K562 (cell line): Measurements from ENCODE around the gene CISTR. TPM values are rescaled to one million over a fixed set of nuclear protein-coding genes. Genes with fewer than 3 reads are reported as not detected.

Experiments used
- ATAC-seq: fragments of 200-7000 bp; cut with Tn5 transposase; 3 replicates; pipeline ENCODE4 v1.9.1; 2020; ENCODE audit warnings: moderate library complexity
- Bru-seq: library from RNA; stranded (reverse); fragments of 400-500 nt; gene quantifications from one replicate; lab custom pipeline; 2021; lab: Mats Ljungman, UMichigan
- BruChase-seq, 2 experiments: library from RNA; stranded (reverse); fragments of 400-500 nt; gene quantifications; one replicate each; lab custom pipeline; 2021; lab: Mats Ljungman, UMichigan
- BruUV-seq: library from RNA; stranded (reverse); fragments of 400-500 nt; replicated peaks from 2 replicates; lab custom pipeline; 2021; lab: Mats Ljungman, UMichigan
- CTCF ChIA-PET: fragments of 300-600 bp; formaldehyde crosslinking; extraction: SDS; loops from one replicate; lab custom pipeline; 2021; ENCODE audit warnings: low intra/inter-chr PET ratio; lab: Yijun Ruan, JAX
- POLR2A ChIA-PET: fragments of 300-600, 350-650 bp; sonication (Branson Sonifier 250); formaldehyde crosslinking; extraction: SDS; loops from one replicate; lab custom pipeline; 2021; ENCODE audit warnings: antibody characterized with exemption, inconsistent platforms; lab: Yijun Ruan, JAX
- DNase-seq, 4 experiments: peaks; one replicate each; pipeline versions ENCODE4 v3.0.0 to v3.0.0-alpha.2; 2011 to 2018; ENCODE audit warnings: low spot score in 3 of 4, mixed read lengths in 3 of 4; ENCODE audit errors: extremely low read depth in 1 of 4
- FAIRE-seq: peaks from 2 replicates; lab custom pipeline; 2011; peaks lifted over from hg19 to GRCh38; lab: Jason Lieb, UNC
- H2AFZ ChIP-seq: 2 replicates; pipeline ENCODE4 v1.6.0; 2011; ENCODE audit warnings: low read depth, low read length, control low read depth, inconsistent platforms
- H3K27ac ChIP-seq: fragments of 200-600 bp; 3 replicates; pipeline ENCODE4 v1.8.0; 2011; ENCODE audit warnings: low read depth, mild to moderate bottlenecking, control low read depth, inconsistent platforms, low read length, moderate library complexity, mixed read lengths; ENCODE audit errors: extremely low read depth
- H3K27me3 ChIP-seq, 2 experiments: fragments of 300-600 bp in 1 of 2; 2 replicates in 1 of 2; 3 replicates in 1 of 2; pipeline versions ENCODE4 v1.6.0 to v1.8.0; 2011; ENCODE audit warnings: inconsistent platforms in 2 of 2, low read length in 2 of 2, mild to moderate bottlenecking in 1 of 2, mixed read lengths in 1 of 2, moderate library complexity in 1 of 2; ENCODE audit not compliant: control insufficient read depth in 2 of 2, insufficient read depth in 2 of 2
- H3K36me3 ChIP-seq: fragments of 300-600 bp; 3 replicates; pipeline ENCODE4 v1.8.0; 2011; ENCODE audit warnings: mild to moderate bottlenecking, low read length, inconsistent platforms; ENCODE audit not compliant: control insufficient read depth, insufficient read depth
- H3K4me1 ChIP-seq, 2 experiments: fragments of 200-600 bp in 1 of 2; replicated peaks in 1 of 2; 2 replicates in 1 of 2; 3 replicates in 1 of 2; pipeline versions ENCODE4 v1.5.1 to v1.8.0; 2011; ENCODE audit warnings: inconsistent platforms in 2 of 2, low read length in 2 of 2, mild to moderate bottlenecking in 1 of 2, mixed read lengths in 1 of 2, moderate library complexity in 1 of 2; ENCODE audit not compliant: control insufficient read depth in 2 of 2, insufficient read depth in 2 of 2
- H3K4me2 ChIP-seq: 2 replicates; pipeline ENCODE4 v1.6.1; 2011; ENCODE audit warnings: low read length, control low read depth, inconsistent platforms, mixed read lengths; ENCODE audit not compliant: insufficient read depth
- H3K4me3 ChIP-seq: fragments of 200-600 bp; sonication (generic), shearing (Covaris generic); 2 replicates; pipeline ENCODE4 v1.5.1; 2016; ENCODE audit warnings: control low read depth, inconsistent platforms
- H3K79me2 ChIP-seq: fragments of 200-600 bp; 3 replicates; pipeline ENCODE4 v1.8.0; 2011; ENCODE audit warnings: low read length, inconsistent platforms; ENCODE audit not compliant: control insufficient read depth, insufficient read depth
- H3K9ac ChIP-seq, 2 experiments: 2 replicates each; pipeline versions ENCODE4 v1.6.0 to v1.6.1; 2011; ENCODE audit warnings: low read depth in 2 of 2, low read length in 2 of 2, control low read depth in 1 of 2, inconsistent platforms in 1 of 2, mild to moderate bottlenecking in 1 of 2, mixed read lengths in 1 of 2; ENCODE audit not compliant: insufficient read depth in 1 of 2
- H3K9me1 ChIP-seq: one replicate; pipeline ENCODE4 v1.6.0; 2011; ENCODE audit warnings: inconsistent platforms, mild to moderate bottlenecking, low read length, moderate library complexity; ENCODE audit not compliant: control insufficient read depth, insufficient read depth
- H3K9me3 ChIP-seq: replicated peaks from 2 replicates; pipeline ENCODE4 v1.5.1; 2011; ENCODE audit warnings: low read depth, low read length, inconsistent platforms; ENCODE audit not compliant: control insufficient read depth, insufficient read depth
- H4K20me1 ChIP-seq: replicated peaks from 2 replicates; pipeline ENCODE4 v1.6.1; 2011; ENCODE audit warnings: low read length, inconsistent platforms, mixed read lengths; ENCODE audit not compliant: control insufficient read depth, insufficient read depth
- L3MBTL2 ChIP-seq: fragments of 450-650 bp; IDR thresholded peaks from 2 replicates; pipeline ENCODE4 v1.6.1; 2016; ENCODE audit warnings: mild to moderate bottlenecking, moderate library complexity
- MYNN ChIP-seq, 2 experiments: sonication (generic); formaldehyde crosslinking in 1 of 2; IDR thresholded peaks; 2 replicates each; pipeline versions ENCODE4 v1.5.0 to v1.6.1; 2016 to 2020; ENCODE audit warnings: antibody characterized with exemption in 1 of 2, missing genetic modification reagents in 1 of 2
- PPARD ChIP-seq: fragments of 250-450 bp; sonication (Bioruptor Pico); IDR thresholded peaks from 2 replicates; pipeline ENCODE4 v1.8.0; 2022; ENCODE audit warnings: inconsistent platforms, mild to moderate bottlenecking, moderate library complexity
- SPI1 ChIP-seq: IDR thresholded peaks from 2 replicates; pipeline ENCODE4 v1.6.1; 2011; ENCODE audit warnings: low read depth, low read length, control low read depth, borderline replicate concordance
- U2AF1 ChIP-seq: fragments of 200-400 bp; formaldehyde crosslinking; optimal IDR thresholded peaks from 2 replicates; pipeline ENCODE3; 2017; ENCODE audit warnings: mild to moderate bottlenecking, low read depth, low read length, moderate library complexity
- WGBS: fragments of 100-300 bp; shearing (Covaris generic); methylation state at CpG from one replicate; pipeline ENCODE4 v1.1.6; 2016; ENCODE audit warnings: low coverage, mixed read lengths; ENCODE audit not compliant: insufficient coverage; ENCODE audit errors: missing lambda C conversion rate; 5-methylcytosine and 5-hydroxymethylcytosine counted together
- in situ Hi-C: fragments of 300-500 bp; cut with MboI; formaldehyde crosslinking; loops from 4 replicates; pipeline ENCODE4 v1.15.0; 2018; ENCODE audit warnings: inconsistent platforms, mixed read lengths
- intact Hi-C: fragments of 100-400 bp; cut with micrococcal nuclease; formaldehyde crosslinking; loops from 2 replicates; pipeline ENCODE4 v1.14.2; 2022
- long read RNA-seq, 3 experiments: library from polyadenylated mRNA in 2 of 3; library from RNA in 1 of 3; unstranded in 2 of 3; stranded (forward) in 1 of 3; transcript quantifications; one replicate each; pipeline ENCODE4 v2.0.0, GENCODE V29; 2019 to 2022
- polyA minus RNA-seq, 3 experiments: library from RNA; depleted of rRNA, polyadenylated mRNA; stranded (reverse); fragments of >200 nt; gene quantifications; 2 replicates each; pipeline ENCODE4 v1.2.3, GENCODE V29; 2011
- polyA plus RNA-seq, 8 experiments: library from polyadenylated mRNA; depleted of rRNA in 4 of 8; stranded (reverse) in 5 of 8; unstranded in 3 of 8; fragments of >200 nt; fragmentation: Nextera tagmentation in 2 of 8; fragmentation: Illumina TruSeq in 1 of 8; extraction: Ambion mirVana in 2 of 8; extraction: Trizol in 1 of 8; gene quantifications; 2 replicates each; pipeline versions ENCODE4 v1.2.1 to v1.2.3, GENCODE V29; 2011 to 2014; ENCODE audit warnings: inconsistent platforms in 1 of 8, missing spikeins in 1 of 8
- total RNA-seq, 7 experiments: library from RNA; depleted of rRNA in 6 of 7; stranded (reverse); fragments of >200 nt in 6 of 7; fragmentation: Illumina TruSeq in 2 of 7; extraction: Trizol in 2 of 7; gene quantifications; 2 replicates each; pipeline versions ENCODE4 v1.2.1 to v1.2.3, GENCODE V29; 2011 to 2021; ENCODE audit warnings: low replicate concordance in 1 of 7
- TF ChIP-seq, protein P1 (sequence below), 2 experiments: IDR thresholded peaks; 2 replicates each; pipeline ENCODE4 v1.6.1; 2011; ENCODE audit warnings: borderline replicate concordance in 1 of 2, control low read depth in 1 of 2, low read depth in 1 of 2, low read length in 1 of 2, mild to moderate bottlenecking in 1 of 2, mixed read lengths in 1 of 2, moderate library complexity in 1 of 2; ENCODE audit not compliant: insufficient read depth in 1 of 2, insufficient read length in 1 of 2, poor library complexity in 1 of 2, severe bottlenecking in 1 of 2; ENCODE audit errors: extremely low read depth in 1 of 2

The CISTR gene
- total RNA-seq (2011; cell fraction: chromatin; rRNA removed; ENCODE audit: low replicate concordance): not detected in 2 replicates
- not detected in 2 replicates for total RNA-seq (2011; cell fraction: nucleolus; rRNA removed)
- not detected in 2 replicates for total RNA-seq (2011; cell fraction: nucleoplasm; rRNA removed)
- total RNA-seq (2014; rRNA removed) (not detected in 2 replicates), total RNA-seq (2014; rRNA removed; fragmentation: Illumina TruSeq; extraction: Trizol) (not detected in 2 replicates), total RNA-seq (2015; rRNA removed; fragmentation: Illumina TruSeq; extraction: Trizol) (not detected in 2 replicates), total RNA-seq (2021) (not detected in 2 replicates), polyA plus RNA-seq (2011; rRNA removed) (not detected in 2 replicates), polyA plus RNA-seq (2014; fragmentation: Illumina TruSeq; extraction: Trizol) (not detected in 2 replicates), polyA plus RNA-seq (2014; fragmentation: Nextera tagmentation; extraction: Ambion mirVana) (not detected), polyA plus RNA-seq (2014; rRNA removed) (not detected in 2 replicates), polyA minus RNA-seq (2011; rRNA and poly(A)+ RNA removed) (not detected in 2 replicates), Bru-seq, nascent RNA (not detected), BruChase-seq, experiment 1, labeled RNA remaining after a 2-hour chase (not detected), BruChase-seq, experiment 2, labeled RNA remaining after a 6-hour chase (not detected)
- polyA plus RNA-seq (2011; cell fraction: cytosol; rRNA removed): not detected in 2 replicates
- polyA plus RNA-seq (2011; cell fraction: nucleus; rRNA removed): not detected in 2 replicates
- not detected in 2 replicates for polyA plus RNA-seq (2012)
- polyA minus RNA-seq (2011; cell fraction: cytosol; rRNA and poly(A)+ RNA removed): not detected in 2 replicates
- not detected in 2 replicates for polyA minus RNA-seq (2011; cell fraction: nucleus; rRNA and poly(A)+ RNA removed)
- long read RNA-seq, experiment 1: 0 reads
- long read RNA-seq, experiment 2: 0 reads
- long read RNA-seq, experiment 3: 0 reads

DNA sequence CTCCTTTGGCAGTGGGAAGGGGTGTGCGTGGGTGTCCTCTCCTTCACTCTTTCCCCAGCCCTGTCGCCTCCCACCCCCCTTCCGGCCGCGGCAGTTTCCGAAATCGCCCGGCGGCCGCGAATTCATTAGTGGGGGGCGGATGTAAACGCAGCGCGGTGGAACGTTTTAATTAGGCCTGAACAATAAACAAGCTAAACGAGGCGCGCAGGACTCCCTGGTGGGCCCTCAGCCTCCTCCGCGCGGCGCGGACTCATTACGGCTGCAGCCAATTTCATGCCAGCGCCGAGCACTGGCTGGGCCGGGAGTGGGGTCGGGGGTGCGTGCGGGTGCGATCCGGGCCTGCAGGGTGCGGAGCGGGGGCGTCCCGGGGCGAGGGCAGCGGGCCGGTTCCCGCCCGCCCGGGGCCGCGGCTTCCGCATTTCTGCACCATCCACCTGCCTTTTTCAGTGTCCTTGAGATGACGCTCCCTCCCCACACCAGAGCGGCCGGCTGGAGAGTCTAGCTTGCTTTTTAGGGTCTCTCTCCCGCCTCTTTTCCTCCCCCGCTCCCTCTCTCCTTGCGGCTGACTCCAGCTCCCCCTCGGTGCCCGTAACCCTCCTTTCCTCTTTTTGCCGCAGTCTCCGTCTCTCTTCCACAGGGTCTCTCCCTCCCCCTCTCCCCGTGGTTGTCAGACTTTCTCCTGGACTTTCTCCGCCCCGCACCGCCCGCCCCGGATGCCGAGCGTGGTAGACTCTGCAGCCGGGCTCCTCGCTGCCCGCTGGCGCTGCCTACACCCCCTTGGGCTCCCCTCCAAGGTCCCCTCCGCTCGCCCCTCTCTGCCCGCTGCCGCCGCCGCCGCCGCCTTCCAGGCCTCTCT lies at the start of gene CISTR:
CISTR (minus strand) TSS at position 644 of the 856 bp plus-strand sequence.
- peaks cover 53 to 86% of the 10 kb centered on the region in 2 experiments for H3K27me3 ChIP-seq
- no peaks in the 10 kb centered on the region for H3K9me1 ChIP-seq
- ChIA-PET CTCF (interaction anchor here (1.0 kb wide), 1 partner anchor 9 kb away, joined by 3 read pairs; no protein-coding TSS in a partner anchor), POLR2A (interaction anchor here (0.7 kb wide), 1 partner anchor 102 kb away, joined by 3 read pairs; no protein-coding TSS in a partner anchor)
- H3K4me2 ChIP-seq: no peak within 1 kb of the TSS
- no TSS peak for BruUV-seq
- no peak within 1 kb of the TSS for H3K4me3 ChIP-seq
- H3K27ac ChIP-seq: no peak within 1 kb of the TSS
- ATAC-seq: 0 out of 3 replicates have a peak, but pooled peaks have one; percentile 16
- 0 out of 2 replicates have a peak, but pooled peaks cover 4% of the 10 kb centered on the region for H4K20me1 ChIP-seq
- peak in 1 of 4 experiments; percentile 28 for DNase-seq
- no peaks in the 10 kb centered on the region for H3K36me3 ChIP-seq
- no peaks in the 10 kb centered on the region for H3K9me3 ChIP-seq
- H3K4me1 ChIP-seq: peaks cover 0 to 16% of the 10 kb centered on the region in 2 experiments; a peak in 4 of 5 replicates
- no peaks in the 10 kb centered on the region for H3K79me2 ChIP-seq
- TF ChIP-seq U2AF1: no peak
- peak; percentile 18; the same call in 1 of the 2 replicates for TF ChIP-seq L3MBTL2
- TF ChIP-seq, protein P1, sequence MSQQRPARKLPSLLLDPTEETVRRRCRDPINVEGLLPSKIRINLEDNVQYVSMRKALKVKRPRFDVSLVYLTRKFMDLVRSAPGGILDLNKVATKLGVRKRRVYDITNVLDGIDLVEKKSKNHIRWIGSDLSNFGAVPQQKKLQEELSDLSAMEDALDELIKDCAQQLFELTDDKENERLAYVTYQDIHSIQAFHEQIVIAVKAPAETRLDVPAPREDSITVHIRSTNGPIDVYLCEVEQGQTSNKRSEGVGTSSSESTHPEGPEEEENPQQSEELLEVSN (IDR thresholded peaks at IDR 0.05; ENCODE audit: borderline replicate concordance in 1 of 2, extremely low read depth in 1 of 2, insufficient read depth in 1 of 2, insufficient read length in 1 of 2, low read depth in 1 of 2, low read length in 1 of 2, poor library complexity in 1 of 2, severe bottlenecking in 1 of 2): peak in 1 of 2 experiments; percentile 43
- no peak for TF ChIP-seq MYNN (IDR thresholded peaks at IDR 0.05)
- TF ChIP-seq MYNN (CRISPR knock-in tag; IDR thresholded peaks at IDR 0.05): no peak
- TF ChIP-seq SPI1: peak; percentile 40; the same call in 1 of the 2 replicates
- no peak for TF ChIP-seq PPARD
- peak within 1 kb of the TSS in 1 of 2 experiments; percentile 7; a peak in 1 of 4 replicates for H3K9ac ChIP-seq
- in situ Hi-C loops (loop anchor here (25.0 kb wide), 1 partner anchor 461 kb away; no protein-coding TSS in a partner anchor), intact Hi-C loops (no loop called here)
- H2AFZ ChIP-seq: no peak within 1 kb of the TSS
- 11% methylated on average over 60 of the region's 76 CpGs for WGBS
- no peak for FAIRE-seq
